Measurements from ENCODE around the gene TOE1.

TOE1 gene

GRCh38 chr1:45332346-45332720, 7.6 kb upstream of the TOE1 start:
- CTCF ChIA-PET: interaction anchor here (1.3 kb wide), 1 partner anchor 25 kb away, joined by 3 read pairs; no protein-coding TSS in a partner anchor
- Histone ChIP-seq H3K27me3 (replicated peaks in 2 of 5; ENCODE audit: control insufficient read depth in 4 of 5, insufficient read depth in 5 of 5, low read length in 4 of 5) (no peaks in the 10 kb centered on the region), H3K4me1 (ENCODE audit: control extremely low read depth in 1 of 4, control insufficient read depth in 4 of 4, insufficient read depth in 4 of 4, low read length in 3 of 4) (peaks cover 6 to 29% (median 21%) of the 10 kb centered on the region in 4 experiments), H3K27ac (ENCODE audit: insufficient read depth in 1 of 2, low read depth in 1 of 2, low read length in 2 of 2, poor library complexity in 1 of 2, severe bottlenecking in 2 of 2) (no peak overlapping the region), H3K4me3 (ENCODE audit: control insufficient read depth in 1 of 7, extremely low read depth in 1 of 7, insufficient read depth in 4 of 7, low read depth in 2 of 7, low read length in 6 of 7) (no peak overlapping the region), H3K36me3 (ENCODE audit: control insufficient read depth in 4 of 4, insufficient read depth in 4 of 4, low read length in 3 of 4) (peaks cover 0 to 34% (median 24%) of the 10 kb centered on the region in 4 experiments), H3K9me3 (ENCODE audit: control extremely low read depth in 1 of 5, control insufficient read depth in 4 of 5, insufficient read depth in 2 of 5, low read depth in 1 of 5, low read length in 4 of 5) (no peaks in the 10 kb centered on the region)
- DNase-seq: no peak
- 99% methylated on average over 9 of the region's 10 CpGs for WGBS (ENCODE audit: insufficient coverage)
- POLR2A ChIA-PET: interaction anchor here (0.6 kb wide), 1 partner anchor 8 kb away, joined by 3 read pairs; the partner anchor contains the start of genes MUTYH and TOE1

- peaks cover 0 to 25% (median 18%) of the 10 kb centered on the region in 4 experiments for H3K4me1 ChIP-seq (ENCODE audit: control extremely low read depth in 1 of 4, control insufficient read depth in 4 of 4, insufficient read depth in 4 of 4, low read length in 3 of 4)
- WGBS (ENCODE audit: insufficient coverage): 55% methylated on average over 5 of the region's 9 CpGs
- no peak overlapping the region for H3K27ac ChIP-seq (ENCODE audit: insufficient read depth in 1 of 2, low read depth in 1 of 2, low read length in 2 of 2, poor library complexity in 1 of 2, severe bottlenecking in 2 of 2)
- no peaks in the 10 kb centered on the region for H3K9me3 ChIP-seq (ENCODE audit: control extremely low read depth in 1 of 5, control insufficient read depth in 4 of 5, insufficient read depth in 2 of 5, low read depth in 1 of 5, low read length in 4 of 5)
- peak in 2 of 3 donors; percentile 55 to 81 for DNase-seq
- H3K36me3 ChIP-seq (ENCODE audit: control insufficient read depth in 4 of 4, insufficient read depth in 4 of 4, low read length in 3 of 4): peaks cover 0 to 39% (median 21%) of the 10 kb centered on the region in 4 experiments
- ChIA-PET POLR2A (no interaction called here), CTCF (interaction anchor here (0.7 to 2.2 kb wide), 7 partner anchors 9 to 542 kb away, joined by 3 to 7 read pairs (median 4); no protein-coding TSS in a partner anchor)
- H3K27me3 ChIP-seq (replicated peaks in 2 of 5; ENCODE audit: control insufficient read depth in 4 of 5, insufficient read depth in 5 of 5, low read length in 4 of 5): no peaks in the 10 kb centered on the region
- no peak overlapping the region for H3K4me3 ChIP-seq (ENCODE audit: control insufficient read depth in 1 of 7, extremely low read depth in 1 of 7, insufficient read depth in 4 of 7, low read depth in 2 of 7, low read length in 6 of 7)
Observed at GRCh38 chr1:45334308-45335245, 5.4 kb upstream of the TOE1 start.

- no peak for DNase-seq
- ChIA-PET POLR2A (no interaction called here), CTCF (interaction anchor here (1.4 to 1.8 kb wide), 3 partner anchors 33 to 543 kb away, joined by 4 to 6 read pairs (median 5); no protein-coding TSS in a partner anchor)
- no peaks in the 10 kb centered on the region for H3K27me3 ChIP-seq (replicated peaks in 2 of 5; ENCODE audit: control insufficient read depth in 4 of 5, insufficient read depth in 5 of 5, low read length in 4 of 5)
- WGBS (ENCODE audit: insufficient coverage): 100% methylated on average over 4 of the region's 4 CpGs
- no peak overlapping the region for H3K4me3 ChIP-seq (ENCODE audit: control insufficient read depth in 1 of 7, extremely low read depth in 1 of 7, insufficient read depth in 4 of 7, low read depth in 2 of 7, low read length in 6 of 7)
- peaks cover 0 to 34% (median 19%) of the 10 kb centered on the region in 4 experiments for H3K36me3 ChIP-seq (ENCODE audit: control insufficient read depth in 4 of 4, insufficient read depth in 4 of 4, low read length in 3 of 4)
- H3K27ac ChIP-seq (ENCODE audit: insufficient read depth in 1 of 2, low read depth in 1 of 2, low read length in 2 of 2, poor library complexity in 1 of 2, severe bottlenecking in 2 of 2): no peak overlapping the region
- no peaks in the 10 kb centered on the region for H3K9me3 ChIP-seq (ENCODE audit: control extremely low read depth in 1 of 5, control insufficient read depth in 4 of 5, insufficient read depth in 2 of 5, low read depth in 1 of 5, low read length in 4 of 5)
- H3K4me1 ChIP-seq (ENCODE audit: control extremely low read depth in 1 of 4, control insufficient read depth in 4 of 4, insufficient read depth in 4 of 4, low read length in 3 of 4): peaks cover 3 to 32% (median 22%) of the 10 kb centered on the region in 4 experiments
Observed at GRCh38 chr1:45335855-45336324, 4.1 kb upstream of the TOE1 start.

- Histone ChIP-seq H3K27me3 (replicated peaks in 2 of 5; ENCODE audit: control insufficient read depth in 4 of 5, insufficient read depth in 5 of 5, low read length in 4 of 5) (no peaks in the 10 kb centered on the region), H3K4me3 (ENCODE audit: control insufficient read depth in 1 of 7, extremely low read depth in 1 of 7, insufficient read depth in 4 of 7, low read depth in 2 of 7, low read length in 6 of 7) (no peak overlapping the region), H3K27ac (ENCODE audit: insufficient read depth in 1 of 2, low read depth in 1 of 2, low read length in 2 of 2, poor library complexity in 1 of 2, severe bottlenecking in 2 of 2) (no peak overlapping the region), H3K4me1 (ENCODE audit: control extremely low read depth in 1 of 4, control insufficient read depth in 4 of 4, insufficient read depth in 4 of 4, low read length in 3 of 4) (peaks cover 15 to 50% (median 40%) of the 10 kb centered on the region in 4 experiments), H3K36me3 (ENCODE audit: control insufficient read depth in 4 of 4, insufficient read depth in 4 of 4, low read length in 3 of 4) (peaks cover 5 to 31% (median 18%) of the 10 kb centered on the region in 4 experiments), H3K9me3 (ENCODE audit: control extremely low read depth in 1 of 5, control insufficient read depth in 4 of 5, insufficient read depth in 2 of 5, low read depth in 1 of 5, low read length in 4 of 5) (no peaks in the 10 kb centered on the region)
- no peak for DNase-seq
- ChIA-PET CTCF (interaction anchor here (0.8 to 4.5 kb wide), 3 partner anchors 10 to 35 kb away, joined by 3 to 23 read pairs (median 4); partner anchors contain the start of gene HPDL), POLR2A (no interaction called here)
- 96% methylated on average over 2 of the region's 3 CpGs for WGBS (ENCODE audit: insufficient coverage)
Observed at GRCh38 chr1:45337630-45338325, 2.2 kb upstream of the TOE1 start.

GRCh38 chr1:45340816-45341466, 971 bp downstream of the TOE1 start:
- Histone ChIP-seq H3K4me3 (ENCODE audit: control insufficient read depth in 1 of 7, extremely low read depth in 1 of 7, insufficient read depth in 4 of 7, low read depth in 2 of 7, low read length in 6 of 7) (peak overlapping the region; percentile 49 to 95 (median 91)), H3K4me1 (ENCODE audit: control extremely low read depth in 1 of 4, control insufficient read depth in 4 of 4, insufficient read depth in 4 of 4, low read length in 3 of 4) (peaks cover 15 to 38% (median 33%) of the 10 kb centered on the region in 4 experiments), H3K36me3 (ENCODE audit: control insufficient read depth in 4 of 4, insufficient read depth in 4 of 4, low read length in 3 of 4) (peaks cover 13 to 52% (median 41%) of the 10 kb centered on the region in 4 experiments), H3K27ac (ENCODE audit: insufficient read depth in 1 of 2, low read depth in 1 of 2, low read length in 2 of 2, poor library complexity in 1 of 2, severe bottlenecking in 2 of 2) (peak overlapping the region; percentile 92 to 96), H3K27me3 (replicated peaks in 2 of 5; ENCODE audit: control insufficient read depth in 4 of 5, insufficient read depth in 5 of 5, low read length in 4 of 5) (no peaks in the 10 kb centered on the region), H3K9me3 (ENCODE audit: control extremely low read depth in 1 of 5, control insufficient read depth in 4 of 5, insufficient read depth in 2 of 5, low read depth in 1 of 5, low read length in 4 of 5) (no peaks in the 10 kb centered on the region)
- WGBS (ENCODE audit: insufficient coverage): 0% methylated on average over 1 of the region's 6 CpGs
- ChIA-PET POLR2A (interaction anchor here (0.7 to 2.7 kb wide), 8 partner anchors 8 to 709 kb away, joined by 3 to 18 read pairs (median 3); partner anchors contain the start of genes HPDL, TESK2 and UROD), CTCF (interaction anchor here (1.1 to 4.5 kb wide), 11 partner anchors 8 to 329 kb away, joined by 3 to 23 read pairs (median 6); partner anchors contain the start of genes HECTD3 and UROD)
- DNase-seq: peak in 2 of 3 donors; percentile 37 to 44

- ChIA-PET CTCF (interaction anchor here (0.6 to 1.1 kb wide), 3 partner anchors 16 to 326 kb away, joined by 3 read pairs; no protein-coding TSS in a partner anchor), POLR2A (no interaction called here)
- Histone ChIP-seq H3K9me3 (ENCODE audit: control extremely low read depth in 1 of 5, control insufficient read depth in 4 of 5, insufficient read depth in 2 of 5, low read depth in 1 of 5, low read length in 4 of 5) (no peaks in the 10 kb centered on the region), H3K27ac (ENCODE audit: insufficient read depth in 1 of 2, low read depth in 1 of 2, low read length in 2 of 2, poor library complexity in 1 of 2, severe bottlenecking in 2 of 2) (no peak overlapping the region), H3K36me3 (ENCODE audit: control insufficient read depth in 4 of 4, insufficient read depth in 4 of 4, low read length in 3 of 4) (peaks cover 14 to 56% (median 47%) of the 10 kb centered on the region in 4 experiments), H3K4me3 (ENCODE audit: control insufficient read depth in 1 of 7, extremely low read depth in 1 of 7, insufficient read depth in 4 of 7, low read depth in 2 of 7, low read length in 6 of 7) (no peak overlapping the region), H3K27me3 (replicated peaks in 2 of 5; ENCODE audit: control insufficient read depth in 4 of 5, insufficient read depth in 5 of 5, low read length in 4 of 5) (no peaks in the 10 kb centered on the region), H3K4me1 (ENCODE audit: control extremely low read depth in 1 of 4, control insufficient read depth in 4 of 4, insufficient read depth in 4 of 4, low read length in 3 of 4) (peaks cover 15 to 33% (median 25%) of the 10 kb centered on the region in 4 experiments)
- WGBS (ENCODE audit: insufficient coverage): 100% methylated on average over 2 of the region's 2 CpGs
- DNase-seq: no peak
Observed at GRCh38 chr1:45344499-45344898, 4.5 kb downstream of the TOE1 start.

All from common myeloid progenitor, CD34-positive (primary cell).